ENCODE results near the gene HIKESHI.
A peak's percentile ranks its signal among the peaks of the same experiment; 100 is the strongest.
"Not testable (repeated sequence)": the region's sequence is repeated elsewhere in the genome, so short reads cannot be mapped to it uniquely, and the experiment has no call there.

HIKESHI gene

DNA sequence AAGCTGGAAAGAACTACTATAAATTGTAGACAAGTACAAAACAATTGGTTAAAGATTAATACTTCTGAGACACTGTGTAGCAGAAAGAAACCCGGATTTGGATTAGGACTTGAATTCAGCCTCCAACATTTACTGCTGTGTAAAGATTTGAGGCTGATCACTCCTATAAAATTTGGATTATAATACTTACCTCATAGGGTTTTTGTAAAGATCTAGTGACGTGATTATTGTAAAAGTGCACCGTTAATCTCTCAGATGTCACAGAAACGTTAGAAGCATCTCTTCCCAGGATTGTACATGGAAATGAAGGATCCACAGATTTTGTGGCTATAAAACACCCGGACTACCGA lies 323 bp upstream of the HIKESHI start:
- H3K36me3 ChIP-seq (ENCODE audit: insufficient read depth, low read length): no peaks in the 10 kb centered on the region
- H3K4me3 ChIP-seq (ENCODE audit: low read depth in 1 of 2, low read length in 2 of 2): peak overlapping the region in 1 of 2 donors; percentile 98
- H3K4me1 ChIP-seq (ENCODE audit: insufficient read depth, low read length): peaks cover 14% of the 10 kb centered on the region
- peak overlapping the region; percentile 96 for H3K9ac ChIP-seq (ENCODE audit: low read length)
- H3K27me3 ChIP-seq (ENCODE audit: control insufficient read depth in 1 of 2, insufficient read depth in 2 of 2, low read length in 2 of 2): no peaks in the 10 kb centered on the region
- no peak overlapping the region for H3K27ac ChIP-seq (ENCODE audit: low read depth, low read length)
- H3K9me3 ChIP-seq (ENCODE audit: low read length): no peaks in the 10 kb centered on the region

GRCh38 chr11:86303257-86303656 lies 1.2 kb downstream of the HIKESHI start:
- Histone ChIP-seq H3K9ac (ENCODE audit: low read length) (peak overlapping the region; percentile 96), H3K36me3 (ENCODE audit: insufficient read depth, low read length) (no peaks in the 10 kb centered on the region), H3K4me1 (ENCODE audit: insufficient read depth, low read length) (peaks cover 14% of the 10 kb centered on the region), H3K9me3 (ENCODE audit: low read length) (no peaks in the 10 kb centered on the region), H3K4me3 (ENCODE audit: low read depth in 1 of 2, low read length in 2 of 2) (peak overlapping the region; percentile 91 to 98), H3K27ac (ENCODE audit: low read depth, low read length) (no peak overlapping the region), H3K27me3 (ENCODE audit: control insufficient read depth in 1 of 2, insufficient read depth in 2 of 2, low read length in 2 of 2) (no peaks in the 10 kb centered on the region)

DNA sequence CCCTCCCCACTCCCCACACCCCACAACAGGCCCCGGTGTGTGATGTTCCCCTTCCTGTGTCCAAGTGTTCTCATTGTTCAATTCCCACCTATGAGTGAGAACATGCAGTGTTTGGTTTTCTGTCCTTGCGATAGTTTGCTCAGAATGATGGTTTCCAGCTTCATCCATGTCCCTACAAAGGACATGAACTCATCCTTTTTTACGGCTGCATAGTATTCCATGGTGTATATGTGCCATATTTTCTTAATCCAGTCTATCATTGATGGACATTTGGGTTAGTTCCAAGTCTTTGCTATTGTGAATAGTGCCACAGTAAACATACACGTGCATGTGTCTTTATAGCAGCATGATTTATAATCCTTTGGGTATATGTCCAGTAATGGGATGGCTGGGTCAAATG lies 6.7 kb downstream of the HIKESHI start:
- H3K27ac ChIP-seq (ENCODE audit: low read depth, low read length); H3K36me3 ChIP-seq (ENCODE audit: insufficient read depth, low read length); H3K9ac ChIP-seq (ENCODE audit: low read length); H3K27me3 ChIP-seq (ENCODE audit: control insufficient read depth in 1 of 2, insufficient read depth in 2 of 2, low read length in 2 of 2); H3K4me1 ChIP-seq (ENCODE audit: insufficient read depth, low read length); H3K9me3 ChIP-seq (ENCODE audit: low read length); H3K4me3 ChIP-seq (ENCODE audit: low read depth in 1 of 2, low read length in 2 of 2): not testable (repeated sequence)

DNA sequence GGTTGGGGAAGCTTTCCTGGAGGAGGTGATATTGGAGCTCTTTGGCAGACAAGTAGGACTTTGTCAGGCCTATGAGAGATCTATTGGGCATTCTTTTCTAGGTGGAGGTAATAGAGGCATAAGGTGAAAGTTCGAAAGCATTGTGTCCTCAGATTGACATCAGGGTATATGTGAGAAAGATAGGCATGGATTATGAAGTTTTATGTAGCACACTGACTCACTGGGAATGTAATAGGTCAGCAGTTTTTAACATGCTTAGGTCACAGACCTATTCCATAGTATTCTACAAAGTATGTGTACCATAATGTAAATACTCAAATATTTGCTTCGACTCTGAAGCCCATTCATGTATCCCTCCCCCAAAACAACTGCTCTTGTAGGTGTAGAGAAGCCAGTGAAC lies 11.8 kb downstream of the HIKESHI start:
- H3K9me3 ChIP-seq (ENCODE audit: low read length): no peaks in the 10 kb centered on the region
- peaks cover 5% of the 10 kb centered on the region for H3K36me3 ChIP-seq (ENCODE audit: insufficient read depth, low read length)
- H3K4me3 ChIP-seq (ENCODE audit: low read depth in 1 of 2, low read length in 2 of 2): no peak overlapping the region
- no peaks in the 10 kb centered on the region for H3K27me3 ChIP-seq (ENCODE audit: control insufficient read depth in 1 of 2, insufficient read depth in 2 of 2, low read length in 2 of 2)
- no peak overlapping the region for H3K27ac ChIP-seq (ENCODE audit: low read depth, low read length)
- no peaks in the 10 kb centered on the region for H3K4me1 ChIP-seq (ENCODE audit: insufficient read depth, low read length)
- no peak overlapping the region for H3K9ac ChIP-seq (ENCODE audit: low read length)

DNA sequence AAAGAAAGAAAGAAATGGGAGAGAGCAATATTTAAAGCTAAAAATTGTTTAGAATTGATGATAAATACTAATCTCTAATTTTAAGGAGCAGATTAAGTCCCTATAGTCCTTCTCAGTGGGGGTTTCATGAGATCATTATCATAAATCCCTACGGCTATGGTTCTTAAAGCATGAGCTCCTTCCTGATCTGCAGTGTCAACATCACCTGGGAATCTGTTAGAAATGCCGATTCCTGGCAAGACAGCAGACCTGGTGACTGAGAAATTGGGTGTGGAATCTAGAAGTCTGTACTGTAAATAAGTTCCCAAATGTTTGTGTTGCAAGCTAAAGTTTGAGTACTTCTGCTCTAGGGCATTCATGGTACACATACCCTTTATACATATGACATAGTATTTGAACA lies 12.6 kb downstream of the HIKESHI start:
- Histone ChIP-seq H3K27me3 (ENCODE audit: control insufficient read depth in 1 of 2, insufficient read depth in 2 of 2, low read length in 2 of 2) (no peaks in the 10 kb centered on the region), H3K4me1 (ENCODE audit: insufficient read depth, low read length) (no peaks in the 10 kb centered on the region), H3K9ac (ENCODE audit: low read length) (no peak overlapping the region), H3K9me3 (ENCODE audit: low read length) (no peaks in the 10 kb centered on the region), H3K27ac (ENCODE audit: low read depth, low read length) (no peak overlapping the region), H3K4me3 (ENCODE audit: low read depth in 1 of 2, low read length in 2 of 2) (no peak overlapping the region), H3K36me3 (ENCODE audit: insufficient read depth, low read length) (peaks cover 5% of the 10 kb centered on the region)

- no peak overlapping the region for H3K9ac ChIP-seq (ENCODE audit: low read length)
- H3K4me1 ChIP-seq (ENCODE audit: insufficient read depth, low read length): no peaks in the 10 kb centered on the region
- no peaks in the 10 kb centered on the region for H3K9me3 ChIP-seq (ENCODE audit: low read length)
- no peak overlapping the region for H3K27ac ChIP-seq (ENCODE audit: low read depth, low read length)
- H3K27me3 ChIP-seq (ENCODE audit: control insufficient read depth in 1 of 2, insufficient read depth in 2 of 2, low read length in 2 of 2): no peaks in the 10 kb centered on the region
- peaks cover 14% of the 10 kb centered on the region for H3K36me3 ChIP-seq (ENCODE audit: insufficient read depth, low read length)
- H3K4me3 ChIP-seq (ENCODE audit: low read depth in 1 of 2, low read length in 2 of 2): no peak overlapping the region
These were observed 33.2 kb downstream of the HIKESHI start for GRCh38 chr11:86335131-86335767.

GRCh38 chr11:86337227-86337626 lies 35.2 kb downstream of the HIKESHI start:
- no peak overlapping the region for H3K27ac ChIP-seq (ENCODE audit: low read depth, low read length)
- H3K4me1 ChIP-seq (ENCODE audit: insufficient read depth, low read length): no peaks in the 10 kb centered on the region
- H3K9me3 ChIP-seq (ENCODE audit: low read length): no peaks in the 10 kb centered on the region
- no peak overlapping the region for H3K4me3 ChIP-seq (ENCODE audit: low read depth in 1 of 2, low read length in 2 of 2)
- H3K36me3 ChIP-seq (ENCODE audit: insufficient read depth, low read length): peaks cover 14% of the 10 kb centered on the region
- H3K27me3 ChIP-seq (ENCODE audit: control insufficient read depth in 1 of 2, insufficient read depth in 2 of 2, low read length in 2 of 2): no peaks in the 10 kb centered on the region
- H3K9ac ChIP-seq (ENCODE audit: low read length): no peak overlapping the region

DNA sequence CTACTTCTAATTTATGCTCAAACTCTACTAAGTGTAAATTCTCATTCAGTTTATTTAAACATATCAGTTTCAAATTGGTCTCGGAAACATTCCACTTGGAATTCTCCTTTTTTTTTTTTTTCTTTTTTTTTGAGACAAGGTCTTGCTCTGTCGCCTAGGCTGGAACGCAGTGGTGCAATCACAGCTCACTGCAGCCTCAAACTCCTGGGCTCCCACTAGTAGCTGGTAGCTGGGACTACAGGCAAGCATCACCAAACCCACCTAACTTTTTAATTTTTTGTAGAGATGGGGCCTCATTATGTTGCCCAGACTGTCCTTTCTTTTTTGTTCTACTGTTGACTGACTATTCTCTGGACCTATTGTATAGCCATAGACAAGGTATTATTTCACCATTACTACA lies 39.3 kb downstream of the HIKESHI start:
- Histone ChIP-seq H3K36me3 (ENCODE audit: insufficient read depth, low read length) (peaks cover 18% of the 10 kb centered on the region), H3K9me3 (ENCODE audit: low read length) (no peaks in the 10 kb centered on the region), H3K9ac (ENCODE audit: low read length) (no peak overlapping the region), H3K27ac (ENCODE audit: low read depth, low read length) (no peak overlapping the region), H3K4me3 (ENCODE audit: low read depth in 1 of 2, low read length in 2 of 2) (no peak overlapping the region), H3K4me1 (ENCODE audit: insufficient read depth, low read length) (no peaks in the 10 kb centered on the region), H3K27me3 (ENCODE audit: control insufficient read depth in 1 of 2, insufficient read depth in 2 of 2, low read length in 2 of 2) (no peaks in the 10 kb centered on the region)

- no peak overlapping the region for H3K27ac ChIP-seq (ENCODE audit: low read depth, low read length)
- H3K4me3 ChIP-seq (ENCODE audit: low read depth in 1 of 2, low read length in 2 of 2): no peak overlapping the region
- peaks cover 6% of the 10 kb centered on the region for H3K36me3 ChIP-seq (ENCODE audit: insufficient read depth, low read length)
- no peaks in the 10 kb centered on the region for H3K9me3 ChIP-seq (ENCODE audit: low read length)
- H3K27me3 ChIP-seq (ENCODE audit: control insufficient read depth in 1 of 2, insufficient read depth in 2 of 2, low read length in 2 of 2): no peaks in the 10 kb centered on the region
- H3K9ac ChIP-seq (ENCODE audit: low read length): no peak overlapping the region
- H3K4me1 ChIP-seq (ENCODE audit: insufficient read depth, low read length): no peaks in the 10 kb centered on the region
These were observed 44.5 kb downstream of the HIKESHI start for GRCh38 chr11:86346513-86346912.

DNA sequence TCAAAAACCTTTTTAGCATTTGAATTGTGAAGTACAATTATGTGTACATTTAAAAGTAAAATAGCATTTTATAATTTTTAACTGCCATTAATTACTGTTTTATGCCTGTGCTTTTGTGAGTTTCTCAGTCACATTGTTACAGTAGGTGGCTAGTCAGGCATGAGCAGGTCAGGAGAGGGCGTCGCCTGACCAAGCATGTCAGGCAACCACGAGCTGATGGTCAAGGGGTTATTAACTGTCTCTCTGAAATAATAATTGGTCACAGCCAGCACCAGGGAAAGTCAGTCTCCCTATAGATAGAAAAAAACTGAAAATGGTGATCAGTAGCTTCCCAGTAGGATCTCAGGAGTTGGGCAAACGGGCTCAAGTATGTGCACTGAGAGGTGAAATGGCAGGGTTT lies 53.2 kb downstream of the HIKESHI start:
- no peak overlapping the region for H3K9ac ChIP-seq (ENCODE audit: low read length)
- no peaks in the 10 kb centered on the region for H3K9me3 ChIP-seq (ENCODE audit: low read length)
- no peaks in the 10 kb centered on the region for H3K36me3 ChIP-seq (ENCODE audit: insufficient read depth, low read length)
- no peaks in the 10 kb centered on the region for H3K27me3 ChIP-seq (ENCODE audit: control insufficient read depth in 1 of 2, insufficient read depth in 2 of 2, low read length in 2 of 2)
- H3K4me1 ChIP-seq (ENCODE audit: insufficient read depth, low read length): no peaks in the 10 kb centered on the region
- no peak overlapping the region for H3K4me3 ChIP-seq (ENCODE audit: low read depth in 1 of 2, low read length in 2 of 2)
- H3K27ac ChIP-seq (ENCODE audit: low read depth, low read length): no peak overlapping the region

GRCh38 chr11:86357412-86357811 lies 55.4 kb downstream of the HIKESHI start:
- not testable (repeated sequence) for H3K27me3 ChIP-seq (ENCODE audit: control insufficient read depth in 1 of 2, insufficient read depth in 2 of 2, low read length in 2 of 2); H3K27ac ChIP-seq (ENCODE audit: low read depth, low read length); H3K4me3 ChIP-seq (ENCODE audit: low read depth in 1 of 2, low read length in 2 of 2); H3K9ac ChIP-seq (ENCODE audit: low read length); H3K36me3 ChIP-seq (ENCODE audit: insufficient read depth, low read length); H3K4me1 ChIP-seq (ENCODE audit: insufficient read depth, low read length); H3K9me3 ChIP-seq (ENCODE audit: low read length)

GRCh38 chr11:86358720-86359119 lies 56.7 kb downstream of the HIKESHI start:
- no peaks in the 10 kb centered on the region for H3K36me3 ChIP-seq (ENCODE audit: insufficient read depth, low read length)
- no peak overlapping the region for H3K27ac ChIP-seq (ENCODE audit: low read depth, low read length)
- no peaks in the 10 kb centered on the region for H3K27me3 ChIP-seq (ENCODE audit: control insufficient read depth in 1 of 2, insufficient read depth in 2 of 2, low read length in 2 of 2)
- no peak overlapping the region for H3K9ac ChIP-seq (ENCODE audit: low read length)
- H3K9me3 ChIP-seq (ENCODE audit: low read length): no peaks in the 10 kb centered on the region
- no peak overlapping the region for H3K4me3 ChIP-seq (ENCODE audit: low read depth in 1 of 2, low read length in 2 of 2)
- no peaks in the 10 kb centered on the region for H3K4me1 ChIP-seq (ENCODE audit: insufficient read depth, low read length)

Data from muscle layer of colon (tissue), 2 donors.